ENCODE results near the gene MLPH.

DNA sequence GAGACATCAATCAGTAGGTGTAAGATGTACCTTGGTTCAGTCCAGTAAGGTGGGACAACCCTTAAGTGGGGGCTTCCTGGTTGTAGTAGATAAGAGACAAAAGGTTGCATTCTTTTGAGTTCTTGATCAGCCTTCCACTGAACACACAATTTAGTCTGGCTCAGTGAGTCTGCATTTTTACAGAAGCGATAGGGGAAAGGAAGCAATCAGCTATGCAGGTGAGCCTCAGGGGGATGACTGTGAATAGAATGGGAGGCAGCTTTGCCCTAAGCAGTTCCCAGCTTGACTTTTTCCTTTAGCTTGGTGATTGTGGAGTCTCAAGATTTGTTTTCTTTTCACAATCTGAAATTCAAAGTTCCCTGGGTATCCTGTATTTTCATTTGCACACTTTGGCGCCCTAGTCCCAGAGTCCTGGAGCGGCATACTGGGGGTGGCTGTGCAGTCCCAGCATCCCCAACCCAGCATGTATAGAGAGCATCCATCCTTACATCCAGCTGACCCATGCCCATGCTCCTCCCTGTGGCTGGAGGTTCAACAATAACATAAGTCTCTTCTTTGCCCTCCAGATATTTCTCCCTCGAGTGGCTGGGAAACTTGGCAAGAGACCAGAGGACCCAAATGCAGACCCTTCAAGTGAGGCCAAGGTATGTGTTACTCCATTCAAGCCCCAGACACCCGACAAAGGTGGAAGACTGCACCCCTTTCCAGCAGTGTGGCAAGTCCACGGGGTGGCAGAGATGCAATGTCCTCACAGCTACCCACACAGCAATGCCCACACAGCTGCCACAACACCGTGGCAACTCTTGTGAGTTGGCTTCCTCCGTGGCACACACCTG is 59.2 kb downstream of the MLPH start:
- TF ChIP-seq CTCF (IDR thresholded peaks at IDR 0.05; ENCODE audit: insufficient read depth, low read length, poor library complexity, severe bottlenecking) = no peak
- no peak for TF ChIP-seq EZH2phosphoT487 (conservative IDR thresholded peaks at IDR 0.05; ENCODE audit: low read length)
